ENCODE measurements around the gene C2CD2. TPM values are rescaled to one million over a fixed set of nuclear protein-coding genes. Genes with fewer than 3 reads are reported as not detected.

Gene C2CD2
- total RNA-seq, 6 experiments from 2014 or later, result 7.3 to 11.4 (median 8.3) TPM

GRCh38 chr21:41883582-41883981, 70.2 kb downstream of the C2CD2 start:
- DNase-seq (no peak), ATAC-seq (no peak)
- Histone ChIP-seq H3K27me3 (no peaks in the 10 kb centered on the region), H3K4me1 (no peaks in the 10 kb centered on the region), H3K9me3 (no peaks in the 10 kb centered on the region), H3K4me3 (no peak overlapping the region), H3K36me3 (no peaks in the 10 kb centered on the region), H3K27ac (no peak overlapping the region)
- WGBS (ENCODE audit: insufficient coverage, low coverage, low lambda C conversion rate, missing lambda C conversion rate), result 88% methylated on average over 3 of the region's 5 CpGs
- TF ChIP-seq POLR2A (IDR thresholded peaks at IDR 0.05) (no peak), CTCF (IDR thresholded peaks at IDR 0.05) (no peak)
- intact Hi-C loops (cut with DNase I), result no loop called here

- ATAC-seq, result no peak
- Histone ChIP-seq H3K27ac (no peak overlapping the region), H3K9me3 (no peaks in the 10 kb centered on the region), H3K4me1 (peaks cover 0 to 6% (median 0%) of the 10 kb centered on the region in 4 donors), H3K27me3 (no peaks in the 10 kb centered on the region), H3K36me3 (no peaks in the 10 kb centered on the region), H3K4me3 (no peak overlapping the region)
- no peak for DNase-seq
- intact Hi-C loops (cut with DNase I), result no loop called here
- 90% methylated on average over 6 of the region's 6 CpGs for WGBS (ENCODE audit: insufficient coverage, low coverage, low lambda C conversion rate, missing lambda C conversion rate)
- TF ChIP-seq CTCF (IDR thresholded peaks at IDR 0.05) (no peak), POLR2A (IDR thresholded peaks at IDR 0.05) (no peak)
Measured at GRCh38 chr21:41881051-41881450, 72.8 kb downstream of the C2CD2 start.

- intact Hi-C loops (cut with DNase I), result no loop called here
- Histone ChIP-seq H3K27ac (no peak overlapping the region), H3K9me3 (no peaks in the 10 kb centered on the region), H3K4me1 (peaks cover 0 to 6% (median 0%) of the 10 kb centered on the region in 4 donors), H3K4me3 (peak overlapping the region in 2 of 3 donors; percentile 66 to 78), H3K27me3 (no peaks in the 10 kb centered on the region), H3K36me3 (no peaks in the 10 kb centered on the region)
- TF ChIP-seq CTCF (IDR thresholded peaks at IDR 0.05) (no peak), POLR2A (IDR thresholded peaks at IDR 0.05) (no peak)
- ATAC-seq (no peak), DNase-seq (no peak)
- 85% methylated on average over 9 of the region's 9 CpGs for WGBS (ENCODE audit: insufficient coverage, low coverage, low lambda C conversion rate, missing lambda C conversion rate)
Measured at GRCh38 chr21:41880153-41880552, 73.7 kb downstream of the C2CD2 start.

GRCh38 chr21:41879190-41879998, 74.4 kb downstream of the C2CD2 start, which contains the start of gene PRDM15:
Gene PRDM15, minus strand, starts transcription at chr21:41879344. Its CDS starts 18,981 bp downstream, at chr21:41860363.
- H3K9me3 ChIP-seq, result no peaks in the 10 kb centered on the region
- H3K4me1 ChIP-seq, result peaks cover 0 to 6% (median 0%) of the 10 kb centered on the region in 4 donors
- DNase-seq (peak; percentile 85 to 86 (median 85)), ATAC-seq (peak; percentile 67 to 76 (median 74))
- TF ChIP-seq CTCF (IDR thresholded peaks at IDR 0.05), result no peak
- no peak for TF ChIP-seq POLR2A (IDR thresholded peaks at IDR 0.05)
- peak within 1 kb of the TSS; percentile 68 to 80 (median 78) for H3K4me3 ChIP-seq
- WGBS (ENCODE audit: insufficient coverage, low coverage, low lambda C conversion rate, missing lambda C conversion rate), result 5% methylated on average over 18 of the region's 89 CpGs
- H3K27ac ChIP-seq, result peak within 1 kb of the TSS; percentile 47 to 91 (median 75)
- intact Hi-C loops (cut with DNase I), result no loop called here
- H3K27me3 ChIP-seq, result no peaks in the 10 kb centered on the region
- no peaks in the 10 kb centered on the region for H3K36me3 ChIP-seq

Measured in right lobe of liver (tissue), 6 donors.